Activated T-cell treated with anti-CD3 and anti-CD28 coated beads, Interleukin-2, amount 50 U/mL, for 4 hours (primary cell): Measurements from ENCODE around the gene KIAA1217. TPM values are rescaled to one million over a fixed set of nuclear protein-coding genes. Genes with fewer than 3 reads are reported as not detected.
A peak's percentile ranks its signal among the peaks of the same experiment; 100 is the strongest.
"Not testable (repeated sequence)": the region's sequence is repeated elsewhere in the genome, so short reads cannot be mapped to it uniquely, and the experiment has no call there.

ENCODE experiments used
- ATAC-seq, 2 donors: fragments of 200-7000 bp; cut with Tn5 transposase; one replicate each; pipeline ENCODE4 v1.10.0; 2021
- DNase-seq: peaks from one replicate; pipeline ENCODE4 v3.0.0-alpha.2; 2020
- H3K27me3 Mint-ChIP-seq: one replicate; pipeline ENCODE4 v1.8.0; 2021; ENCODE audit warnings: low read depth, mixed read lengths
- H3K36me3 Mint-ChIP-seq: one replicate; pipeline ENCODE4 v1.8.0; 2022; ENCODE audit warnings: mixed read lengths; ENCODE audit not compliant: insufficient read depth
- H3K4me1 Mint-ChIP-seq: one replicate; pipeline ENCODE4 v1.8.0; 2021; ENCODE audit warnings: low read depth, mixed read lengths
- H3K4me3 Mint-ChIP-seq: one replicate; pipeline ENCODE4 v1.8.0; 2021; ENCODE audit warnings: mild to moderate bottlenecking, moderate library complexity, mixed read lengths
- H3K9me3 Mint-ChIP-seq: one replicate; pipeline ENCODE4 v1.8.0; 2021; ENCODE audit warnings: mixed read lengths
- total RNA-seq, 3 donors: library from RNA; stranded (reverse); gene quantifications; one replicate each; pipeline ENCODE4 v1.2.1, GENCODE V29; 2021

Gene KIAA1217
- total RNA-seq, 3 donors from 2014 or later, result 0.20 to 0.87 (median 0.50) TPM

DNA sequence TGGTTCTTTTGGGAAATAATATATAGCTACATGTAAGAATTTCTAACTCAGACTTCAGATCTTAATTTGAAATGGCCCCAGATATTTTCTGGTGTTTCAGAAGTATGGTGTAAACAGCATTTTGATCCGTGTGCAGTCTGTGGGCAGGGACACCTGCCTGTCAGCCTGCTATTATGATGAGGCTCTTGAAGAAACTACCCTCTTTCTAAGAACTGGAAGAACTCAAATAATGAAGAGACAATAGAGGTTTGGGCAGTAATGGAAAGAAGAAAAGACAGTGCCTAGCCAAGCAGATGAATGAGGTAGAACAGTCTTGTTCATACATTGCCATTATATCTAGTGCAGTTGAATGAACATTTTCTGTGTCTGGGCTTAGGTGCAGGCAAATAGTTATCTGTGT, 258.2 kb downstream of the KIAA1217 start:
- no peak for ATAC-seq
- H3K4me3 Mint-ChIP-seq, result peak overlapping the region; percentile 2
- H3K4me1 Mint-ChIP-seq, result peaks cover 28% of the 10 kb centered on the region
- H3K9me3 Mint-ChIP-seq, result no peaks in the 10 kb centered on the region
- DNase-seq, result no peak
- H3K27me3 Mint-ChIP-seq, result peaks cover 3% of the 10 kb centered on the region
- no peaks in the 10 kb centered on the region for H3K36me3 Mint-ChIP-seq

DNA sequence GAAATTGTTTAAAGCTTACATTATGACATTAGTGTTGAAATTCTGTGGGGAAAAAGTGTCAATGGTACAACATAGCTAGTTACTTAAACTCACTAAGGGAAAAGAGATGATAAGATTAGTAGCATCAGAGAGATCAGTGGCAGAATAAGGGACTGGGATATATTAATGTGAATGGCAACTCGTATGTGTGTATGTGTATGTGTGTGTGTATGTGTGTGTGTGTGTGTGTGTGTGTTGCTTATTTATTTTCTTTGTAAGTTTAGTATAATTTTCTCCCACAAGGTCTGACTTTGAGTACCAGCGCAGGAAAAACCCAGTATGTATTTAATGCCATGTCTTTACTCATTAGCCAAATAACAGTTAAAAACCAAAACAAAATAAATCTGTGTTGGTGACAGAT, 258.7 kb downstream of the KIAA1217 start:
- ATAC-seq (no peak), DNase-seq (no peak)
- H3K36me3 Mint-ChIP-seq, result no peaks in the 10 kb centered on the region
- H3K4me3 Mint-ChIP-seq, result no peak overlapping the region
- H3K27me3 Mint-ChIP-seq, result peaks cover 3% of the 10 kb centered on the region
- H3K9me3 Mint-ChIP-seq, result no peaks in the 10 kb centered on the region
- peaks cover 28% of the 10 kb centered on the region for H3K4me1 Mint-ChIP-seq

DNA sequence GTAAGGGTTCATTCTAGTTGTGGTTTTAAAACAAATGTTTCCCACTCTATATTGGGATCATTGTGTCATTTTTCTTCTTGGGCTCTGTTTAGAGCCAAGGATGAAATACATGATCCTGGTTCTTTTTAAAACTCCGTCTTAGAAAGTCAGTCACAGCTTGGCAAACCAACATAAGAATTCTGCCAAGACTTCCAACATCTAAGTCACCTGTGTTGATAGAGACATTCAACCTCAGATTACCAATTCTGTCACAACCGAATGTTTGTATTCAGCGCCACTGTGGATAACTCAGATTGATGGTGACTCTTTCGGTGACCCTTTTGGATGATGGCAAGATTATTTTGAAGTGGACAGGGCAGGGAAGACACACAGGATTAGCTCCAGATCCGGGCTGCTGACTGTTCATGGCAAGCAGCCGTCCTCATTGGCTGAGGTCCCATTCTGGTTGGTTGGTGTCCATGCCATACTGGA, 259.4 kb downstream of the KIAA1217 start:
- peaks cover 5% of the 10 kb centered on the region for H3K27me3 Mint-ChIP-seq
- no peaks in the 10 kb centered on the region for H3K9me3 Mint-ChIP-seq
- no peaks in the 10 kb centered on the region for H3K36me3 Mint-ChIP-seq
- ATAC-seq, result no peak
- no peak overlapping the region for H3K4me3 Mint-ChIP-seq
- no peak for DNase-seq
- H3K4me1 Mint-ChIP-seq, result peaks cover 24% of the 10 kb centered on the region

DNA sequence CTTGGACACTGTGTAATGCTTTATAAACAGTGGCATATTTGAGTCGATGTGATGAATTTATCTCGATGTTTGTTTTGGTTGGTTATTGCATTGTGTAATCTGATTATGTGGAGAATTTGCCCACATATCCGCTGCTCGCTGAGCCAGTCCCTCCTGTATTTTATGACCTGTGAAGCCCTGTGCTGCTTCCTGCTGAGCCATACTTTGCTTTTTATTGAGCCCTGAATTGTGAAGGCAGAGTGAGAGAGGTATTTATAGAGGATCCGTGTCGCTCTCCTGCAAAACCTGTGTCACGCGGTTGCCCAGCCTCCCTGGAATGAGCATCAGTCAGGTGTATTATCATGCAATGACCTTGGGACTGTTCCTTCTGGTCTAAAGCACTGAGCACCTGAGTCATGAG, 261.1 kb downstream of the KIAA1217 start:
- Mint-ChIP-seq H3K36me3 (no peaks in the 10 kb centered on the region), H3K4me1 (peaks cover 13% of the 10 kb centered on the region), H3K9me3 (no peaks in the 10 kb centered on the region), H3K4me3 (no peak overlapping the region), H3K27me3 (peaks cover 10% of the 10 kb centered on the region)
- ATAC-seq (no peak), DNase-seq (no peak)

DNA sequence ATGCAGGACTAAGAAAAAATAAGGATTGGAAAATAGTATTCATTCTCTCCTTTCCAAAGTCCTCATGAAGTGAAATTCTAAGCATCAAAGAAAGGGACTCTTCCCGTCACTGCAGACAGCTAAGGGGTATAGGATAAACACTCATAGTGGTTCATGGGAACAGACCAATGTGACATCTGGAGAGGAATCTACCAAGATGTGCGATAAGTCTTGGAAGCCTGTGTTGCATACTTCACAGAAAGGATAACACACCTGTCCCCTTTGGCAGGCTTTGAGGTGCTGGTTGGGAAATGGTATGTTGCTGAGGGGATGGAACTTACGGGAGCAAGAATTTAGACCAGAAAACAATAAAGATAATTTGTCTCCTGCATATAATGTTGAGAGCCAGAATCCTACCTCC, 266.7 kb downstream of the KIAA1217 start:
- Mint-ChIP-seq H3K27me3 (peaks cover 10% of the 10 kb centered on the region), H3K4me3 (no peak overlapping the region), H3K9me3 (peaks cover 6% of the 10 kb centered on the region), H3K4me1 (no peaks in the 10 kb centered on the region), H3K36me3 (no peaks in the 10 kb centered on the region)
- DNase-seq, result no peak
- ATAC-seq, result no peak

DNA sequence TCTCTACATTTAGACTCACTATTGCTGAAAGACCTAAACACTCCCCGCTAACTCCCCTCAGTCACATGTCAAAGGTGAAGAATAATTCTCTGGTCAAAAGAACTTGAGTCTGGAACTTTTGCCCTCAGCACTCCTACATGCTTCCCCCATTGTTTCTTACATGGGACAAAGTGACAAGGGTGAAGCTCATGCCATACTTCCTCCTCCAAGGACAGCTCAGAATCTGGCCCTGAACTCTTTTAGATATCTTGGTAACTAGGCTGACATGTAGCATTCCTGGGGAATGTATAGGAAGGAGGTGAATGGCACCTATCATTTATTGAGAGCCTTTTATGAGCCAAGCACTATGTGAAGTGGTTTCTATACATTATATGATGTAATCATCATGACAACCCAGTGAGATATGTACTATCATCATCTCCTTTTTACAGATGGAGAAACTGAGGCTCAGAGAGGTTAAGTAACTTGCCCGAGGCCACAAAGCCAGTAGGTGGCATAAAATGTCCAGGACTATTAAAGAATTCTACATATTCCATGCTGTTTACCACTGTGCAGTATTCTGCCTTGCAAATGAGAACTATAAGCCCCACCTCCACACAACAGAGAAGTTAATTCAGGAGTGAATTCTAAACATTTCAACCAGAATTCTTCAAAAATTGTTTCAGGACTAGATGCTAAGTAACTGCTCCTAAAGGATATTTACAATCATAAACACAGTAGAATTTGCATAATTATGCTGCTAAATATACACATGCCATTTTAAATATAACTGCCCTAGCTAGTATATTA, 268.2 kb downstream of the KIAA1217 start:
- ATAC-seq (no peak), DNase-seq (no peak)
- Mint-ChIP-seq H3K4me1 (no peaks in the 10 kb centered on the region), H3K9me3 (peaks cover 6% of the 10 kb centered on the region), H3K27me3 (peaks cover 10% of the 10 kb centered on the region), H3K36me3 (no peaks in the 10 kb centered on the region), H3K4me3 (no peak overlapping the region)

DNA sequence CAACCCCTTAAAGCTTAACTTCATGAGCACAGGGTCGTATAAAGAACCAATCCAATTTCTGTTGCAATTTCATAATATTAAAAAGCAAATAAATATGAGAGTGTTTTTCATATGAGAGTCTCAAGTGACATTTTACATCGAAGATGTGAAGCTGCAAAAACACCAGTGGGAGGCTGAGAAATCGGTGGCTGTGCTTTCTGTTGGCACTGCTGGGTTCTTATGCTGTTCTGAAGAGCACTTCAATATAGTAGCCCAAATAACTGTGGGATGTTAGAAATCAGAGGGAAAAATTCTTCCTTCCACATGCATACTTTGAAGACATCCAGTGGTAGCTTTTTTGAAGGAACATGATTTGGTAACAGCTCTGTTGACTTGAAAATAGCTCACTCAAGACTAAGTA, 269.0 kb downstream of the KIAA1217 start:
- H3K4me1 Mint-ChIP-seq, result no peaks in the 10 kb centered on the region
- DNase-seq (no peak), ATAC-seq (no peak)
- no peaks in the 10 kb centered on the region for H3K36me3 Mint-ChIP-seq
- peaks cover 6% of the 10 kb centered on the region for H3K9me3 Mint-ChIP-seq
- H3K4me3 Mint-ChIP-seq, result no peak overlapping the region
- peaks cover 10% of the 10 kb centered on the region for H3K27me3 Mint-ChIP-seq

DNA sequence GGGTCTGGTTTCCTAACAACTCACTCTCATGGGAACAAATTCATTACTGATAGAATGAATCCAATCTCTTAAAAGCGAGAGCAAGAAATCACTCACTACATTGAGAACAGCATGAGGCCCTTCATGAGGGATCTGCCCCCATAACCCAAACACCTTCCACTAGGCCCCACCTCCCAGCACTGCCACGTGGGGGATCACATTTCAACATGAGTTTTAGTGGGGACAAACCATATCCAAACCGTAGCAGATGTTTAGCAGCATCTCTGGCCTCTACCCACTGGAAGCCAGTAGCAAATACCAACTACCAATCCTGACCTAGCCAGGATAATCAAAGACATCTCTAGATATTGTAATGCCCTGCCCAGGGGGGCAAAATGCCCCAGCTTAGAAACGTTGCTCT, 270.9 kb downstream of the KIAA1217 start:
- H3K27me3 Mint-ChIP-seq, result peaks cover 3% of the 10 kb centered on the region
- peaks cover 5% of the 10 kb centered on the region for H3K4me1 Mint-ChIP-seq

DNA sequence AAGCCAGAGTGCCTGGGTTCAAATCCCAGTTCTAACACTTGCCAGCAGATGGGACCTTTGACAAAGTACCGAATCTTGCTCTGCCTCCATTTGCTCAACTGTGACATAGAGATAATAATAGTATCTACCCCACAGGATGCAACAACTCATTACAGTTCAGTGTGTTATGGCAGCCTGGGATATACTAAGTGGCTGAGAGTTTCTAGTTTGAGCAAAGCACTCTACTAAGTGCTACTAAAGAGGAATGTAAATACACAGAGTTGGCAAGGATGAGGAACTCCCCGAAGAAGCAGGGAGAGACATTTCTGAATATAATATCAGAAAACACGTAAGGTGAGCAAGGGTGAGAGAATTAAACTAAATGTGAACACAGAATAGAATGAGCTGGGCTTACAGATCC, 271.5 kb downstream of the KIAA1217 start:
- Mint-ChIP-seq H3K4me1 (peaks cover 5% of the 10 kb centered on the region), H3K36me3 (no peaks in the 10 kb centered on the region), H3K4me3 (no peak overlapping the region), H3K27me3 (peaks cover 3% of the 10 kb centered on the region), H3K9me3 (peaks cover 6% of the 10 kb centered on the region)
- ATAC-seq (no peak), DNase-seq (no peak)

More for the DNA sequence above, 270.9 kb downstream of the KIAA1217 start:
- H3K4me3 Mint-ChIP-seq, result no peak overlapping the region
- peaks cover 6% of the 10 kb centered on the region for H3K9me3 Mint-ChIP-seq
- DNase-seq (no peak), ATAC-seq (no peak)
- H3K36me3 Mint-ChIP-seq, result no peaks in the 10 kb centered on the region

DNA sequence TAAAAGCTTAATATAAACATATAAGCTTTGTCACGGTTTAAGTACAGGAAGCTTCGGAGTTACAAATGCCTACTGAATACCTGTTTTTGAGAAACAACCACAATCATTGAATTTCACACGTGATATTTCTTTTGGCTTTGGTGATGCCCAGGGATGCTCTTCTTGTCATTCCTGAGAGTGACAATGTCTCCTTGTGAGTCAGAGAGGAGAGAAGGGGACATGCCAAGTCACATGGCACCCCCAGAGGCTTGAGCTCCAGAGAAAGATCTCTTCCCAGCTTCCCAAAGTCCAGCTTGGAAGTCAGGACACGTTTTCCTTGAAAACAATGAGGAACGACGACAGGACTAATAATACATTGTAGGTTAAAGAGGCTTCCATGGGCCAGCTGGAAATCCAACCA, 272.3 kb downstream of the KIAA1217 start:
- DNase-seq (no peak), ATAC-seq (no peak)
- Mint-ChIP-seq H3K27me3 (peaks cover 3% of the 10 kb centered on the region), H3K4me1 (peaks cover 5% of the 10 kb centered on the region), H3K9me3 (peaks cover 6% of the 10 kb centered on the region), H3K4me3 (no peak overlapping the region), H3K36me3 (no peaks in the 10 kb centered on the region)

DNA sequence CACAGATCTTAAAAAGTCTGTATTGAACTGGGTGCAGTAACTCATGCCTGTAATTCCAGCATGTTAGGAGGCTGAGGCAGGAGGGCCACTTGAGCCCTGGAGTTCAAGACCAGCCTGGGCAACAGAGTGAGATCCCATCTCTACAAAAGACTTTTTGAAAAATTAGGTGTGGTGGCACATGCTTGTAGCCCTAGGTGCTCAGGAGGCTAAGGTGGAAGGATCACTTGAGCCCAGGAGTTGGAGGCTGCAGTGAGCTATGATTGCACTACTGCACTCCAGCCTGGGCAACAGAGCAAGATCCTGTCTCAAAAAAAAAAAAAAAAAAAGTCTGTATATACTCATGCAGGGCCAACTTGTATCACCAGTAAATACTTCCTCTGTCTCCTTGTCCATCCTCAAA, 273.8 kb downstream of the KIAA1217 start:
- not testable (repeated sequence) for H3K9me3 Mint-ChIP-seq, H3K36me3 Mint-ChIP-seq, DNase-seq, H3K27me3 Mint-ChIP-seq, H3K4me1 Mint-ChIP-seq, H3K4me3 Mint-ChIP-seq, ATAC-seq

DNA sequence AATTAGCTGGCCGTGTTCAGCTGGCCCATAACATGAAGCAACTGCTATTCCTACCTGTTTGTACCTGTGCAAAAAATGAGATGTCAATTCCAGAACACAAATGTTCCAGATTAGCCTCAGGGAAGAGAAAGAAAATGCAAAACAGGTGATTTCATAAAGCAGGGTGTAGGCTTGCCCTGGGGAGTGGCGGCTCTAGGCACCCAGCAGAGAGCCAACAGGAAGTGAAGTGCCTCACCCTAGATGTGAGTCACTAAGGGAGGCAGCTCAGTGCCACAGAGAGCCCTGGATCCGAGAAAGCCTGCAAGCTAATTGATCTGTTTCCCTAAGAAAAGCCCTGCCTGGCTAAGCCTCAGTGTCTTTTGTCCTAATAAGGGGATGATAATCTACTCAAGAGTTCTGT, 274.8 kb downstream of the KIAA1217 start:
- DNase-seq, result no peak
- H3K36me3 Mint-ChIP-seq, result no peaks in the 10 kb centered on the region
- peak; percentile 55 to 76 for ATAC-seq

DNA sequence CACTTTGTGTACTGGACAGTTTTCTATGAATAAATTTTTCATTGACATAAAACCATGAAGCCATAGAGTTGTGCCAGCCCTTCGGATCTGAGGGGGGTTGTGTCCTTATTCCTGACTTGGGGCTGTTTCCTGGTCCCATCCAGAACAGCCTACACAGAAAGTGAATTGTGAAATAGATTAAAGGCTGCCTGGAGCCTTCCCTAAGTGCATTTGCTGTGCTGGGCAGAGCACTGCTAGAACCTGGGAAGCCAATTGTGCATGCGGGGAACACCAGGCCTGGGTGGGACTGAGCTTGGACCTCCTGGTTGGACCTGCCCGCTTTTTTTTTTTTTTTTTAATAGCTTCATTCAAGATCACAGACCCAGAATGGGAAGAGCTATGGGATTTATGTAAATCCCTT, 275.8 kb downstream of the KIAA1217 start:
- H3K4me1 Mint-ChIP-seq, result peaks cover 5% of the 10 kb centered on the region

More for the DNA sequence above, 274.8 kb downstream of the KIAA1217 start:
- H3K4me3 Mint-ChIP-seq, result no peak overlapping the region
- peaks cover 5% of the 10 kb centered on the region for H3K4me1 Mint-ChIP-seq
- H3K9me3 Mint-ChIP-seq, result peaks cover 6% of the 10 kb centered on the region
- no peaks in the 10 kb centered on the region for H3K27me3 Mint-ChIP-seq

DNA sequence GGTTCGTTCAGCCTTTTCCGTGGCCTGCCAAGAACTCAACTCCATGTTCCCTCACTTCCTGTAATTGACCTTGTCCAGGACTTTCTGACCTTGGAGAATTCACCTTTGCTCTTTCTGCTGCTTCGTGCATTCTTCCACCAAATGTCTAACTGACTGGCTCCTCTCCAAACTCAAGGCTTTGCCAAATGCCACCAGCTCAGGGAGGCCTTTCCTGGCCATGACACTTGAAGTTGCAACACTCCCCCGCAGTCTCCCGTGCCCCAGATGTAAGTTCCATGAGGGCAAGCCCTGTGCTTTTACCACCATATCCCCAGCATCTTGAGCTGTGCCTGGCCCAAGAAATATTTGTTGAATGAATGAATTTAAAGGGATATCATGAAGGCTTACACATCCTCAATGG, 276.4 kb downstream of the KIAA1217 start:
- Mint-ChIP-seq H3K4me1 (peaks cover 5% of the 10 kb centered on the region), H3K36me3 (no peaks in the 10 kb centered on the region), H3K27me3 (no peaks in the 10 kb centered on the region), H3K4me3 (no peak overlapping the region), H3K9me3 (no peaks in the 10 kb centered on the region)
- no peak for ATAC-seq
- no peak for DNase-seq

More for the DNA sequence above, 275.8 kb downstream of the KIAA1217 start:
- Mint-ChIP-seq H3K4me3 (no peak overlapping the region), H3K36me3 (no peaks in the 10 kb centered on the region), H3K27me3 (no peaks in the 10 kb centered on the region), H3K9me3 (peaks cover under 1% of the 10 kb centered on the region)
- DNase-seq (no peak), ATAC-seq (no peak)

DNA sequence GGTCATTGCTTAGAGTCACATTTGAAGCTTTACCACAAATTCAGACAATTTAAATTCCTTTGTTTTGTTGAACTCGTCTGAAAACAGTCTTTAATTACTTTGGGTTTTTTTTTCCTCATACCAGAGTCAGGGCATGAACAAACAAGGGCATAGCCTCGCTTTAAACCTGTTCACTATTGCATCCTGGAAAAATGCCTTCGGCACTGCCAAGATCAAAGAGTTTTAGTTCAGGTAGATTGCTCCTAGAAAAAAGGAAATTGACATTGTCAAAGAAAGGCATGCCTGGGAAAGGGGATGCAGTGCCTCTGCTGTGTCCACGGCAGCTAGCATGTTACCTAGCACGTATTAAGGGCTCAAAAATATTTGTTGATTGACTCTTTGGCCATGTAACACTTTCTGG, 279.7 kb downstream of the KIAA1217 start:
- no peak overlapping the region for H3K4me3 Mint-ChIP-seq
- no peak for ATAC-seq

More for the DNA sequence above, 279.7 kb downstream of the KIAA1217 start:
- DNase-seq, result no peak
- peaks cover 2% of the 10 kb centered on the region for H3K4me1 Mint-ChIP-seq
- H3K9me3 Mint-ChIP-seq, result no peaks in the 10 kb centered on the region
- no peaks in the 10 kb centered on the region for H3K27me3 Mint-ChIP-seq
- H3K36me3 Mint-ChIP-seq, result no peaks in the 10 kb centered on the region
